Panc1 (cell line): Measurements from ENCODE around the gene PIGL. TPM values are rescaled to one million over a fixed set of nuclear protein-coding genes. Genes with fewer than 3 reads are reported as not detected.

Experiments
- ATAC-seq: fragments of 200-7000 bp; cut with Tn5 transposase; 2 replicates; pipeline ENCODE4 v1.9.1; 2020; ENCODE audit warnings: mild to moderate bottlenecking, moderate library complexity
- BruUV-seq: library from RNA; stranded (reverse); fragments of 400-500 nt; replicated peaks from 2 replicates; lab custom pipeline; 2021; lab: Mats Ljungman, UMichigan
- CTCF ChIA-PET: fragments of 300-600 bp; sonication (Branson Sonifier 250); formaldehyde crosslinking; loops from one replicate; lab custom pipeline; 2022; ENCODE audit warnings: antibody characterized with exemption; lab: Charles Lee
- POLR2A ChIA-PET: fragments of 300-600 bp; sonication (Branson Sonifier 250); formaldehyde crosslinking; loops from one replicate; lab custom pipeline; 2022; ENCODE audit warnings: antibody characterized with exemption; lab: Charles Lee
- DNase-seq: peaks from one replicate; pipeline ENCODE4 v3.0.0-alpha.2; 2010; ENCODE audit warnings: low read depth, low spot score
- H3K27ac ChIP-seq: 2 replicates; pipeline ENCODE4 v1.5.1; 2011; ENCODE audit warnings: mild to moderate bottlenecking, low read length, inconsistent platforms
- H3K27me3 ChIP-seq: fragments of 200-500 bp; sonication (Bioruptor generic); 2 replicates; pipeline ENCODE4 v1.6.0; 2014; ENCODE audit warnings: low read length, inconsistent platforms; ENCODE audit not compliant: control insufficient read depth, insufficient read depth
- H3K36me3 ChIP-seq: fragments of 200-500 bp; sonication (Bioruptor generic); 2 replicates; pipeline ENCODE4 v1.5.1; 2014; ENCODE audit warnings: inconsistent platforms, mild to moderate bottlenecking, low read length, moderate library complexity; ENCODE audit not compliant: control insufficient read depth, insufficient read depth
- H3K4me1 ChIP-seq: 2 replicates; pipeline ENCODE4 v1.5.1; 2011; ENCODE audit warnings: inconsistent platforms, mild to moderate bottlenecking, low read length, moderate library complexity; ENCODE audit not compliant: control insufficient read depth, insufficient read depth
- H3K4me3 ChIP-seq, 2 experiments: 2 replicates each; pipeline ENCODE4 v1.5.1; 2011 to 2012; ENCODE audit warnings: low read depth in 2 of 2, low read length in 2 of 2, mild to moderate bottlenecking in 2 of 2, inconsistent platforms in 1 of 2, moderate library complexity in 1 of 2
- H3K9me3 ChIP-seq: fragments of 200-500 bp; sonication (Bioruptor generic); 2 replicates; pipeline ENCODE4 v1.5.1; 2014; ENCODE audit warnings: low read depth, mild to moderate bottlenecking, inconsistent platforms, low read length, moderate library complexity; ENCODE audit not compliant: control insufficient read depth, insufficient read depth
- CTCF ChIP-seq: fragments of 450-650 bp; IDR thresholded peaks from 2 replicates; pipeline ENCODE4 v1.5.1; 2017; ENCODE audit warnings: mild to moderate bottlenecking
- POLR2AphosphoS5 ChIP-seq: IDR thresholded peaks from 2 replicates; pipeline ENCODE4 v1.6.1; 2012; ENCODE audit warnings: mild to moderate bottlenecking, low read depth, low read length, moderate library complexity
- REST ChIP-seq, 2 experiments: IDR thresholded peaks; 2 replicates each; pipeline ENCODE4 v1.6.1; 2011 to 2012; ENCODE audit warnings: low read depth in 2 of 2, control low read depth in 1 of 2, low read length in 1 of 2, mild to moderate bottlenecking in 1 of 2, moderate library complexity in 1 of 2; ENCODE audit not compliant: insufficient read depth in 1 of 2
- SIN3A ChIP-seq: IDR thresholded peaks from 2 replicates; pipeline ENCODE4 v1.6.1; 2012; ENCODE audit warnings: low read depth, mild to moderate bottlenecking, low read length, moderate library complexity, borderline replicate concordance; ENCODE audit not compliant: insufficient read depth
- TCF7L2 ChIP-seq: IDR thresholded peaks from 2 replicates; pipeline ENCODE4 v1.6.1; 2011; ENCODE audit warnings: mild to moderate bottlenecking, low read depth, low read length, inconsistent platforms
- in situ Hi-C: cut with HindIII; loops from 2 replicates; pipeline ENCODE4 v1.10.0; 2016; ENCODE audit warnings: low sequenced_read_pairs, low pct_unique_long_range_greater_than_20kb
- intact Hi-C: fragments of 100-400 bp; cut with micrococcal nuclease; formaldehyde crosslinking; loops from one replicate; pipeline ENCODE4 v1.10.0; 2022; ENCODE audit not compliant: unreplicated experiment
- total RNA-seq: library from RNA; stranded (reverse); gene quantifications from one replicate; pipeline ENCODE4 v1.2.1, GENCODE V29; 2021; ENCODE audit not compliant: unreplicated experiment

Gene PIGL
- total RNA-seq, 1 experiment from 2014 or later = 14.8 TPM

- intact Hi-C loops = no loop called here
- Histone ChIP-seq H3K4me1 (peaks cover 9% of the 10 kb centered on the region; the same call in 1 of the 2 replicates), H3K27ac (no peak overlapping the region), H3K4me3 (no peak overlapping the region), H3K27me3 (no peaks in the 10 kb centered on the region), H3K36me3 (no peaks in the 10 kb centered on the region), H3K9me3 (peaks cover 3% of the 10 kb centered on the region; the same call in 1 of the 2 replicates)
- no peak for TF ChIP-seq POLR2AphosphoS5
- no peak for TF ChIP-seq SIN3A
- TF ChIP-seq TCF7L2 = no peak
- TF ChIP-seq REST (IDR thresholded peaks at IDR 0.05; ENCODE audit: insufficient read depth in 1 of 2, low read depth in 2 of 2, low read length in 1 of 2) = no peak
- TF ChIP-seq CTCF = no peak
- ATAC-seq (no peak), DNase-seq (no peak)
- ChIA-PET CTCF (no interaction called here), POLR2A (no interaction called here)
- in situ Hi-C loops = no loop called here
- BruUV-seq = no TSS peak
These were observed 60.2 kb downstream of the PIGL start for GRCh38 chr17:16277163-16277562.

- intact Hi-C loops = no loop called here
- CTCF ChIA-PET = no interaction called here
- Histone ChIP-seq H3K4me1 (peaks cover 14% of the 10 kb centered on the region), H3K9me3 (peaks cover 3% of the 10 kb centered on the region; the same call in 1 of the 2 replicates), H3K36me3 (no peaks in the 10 kb centered on the region), H3K4me3 (no peak overlapping the region), H3K27ac (no peak overlapping the region), H3K27me3 (no peaks in the 10 kb centered on the region)
- ATAC-seq (no peak), DNase-seq (no peak)
- TF ChIP-seq SIN3A = no peak
- TF ChIP-seq CTCF = no peak
- no peak for TF ChIP-seq REST (IDR thresholded peaks at IDR 0.05; ENCODE audit: insufficient read depth in 1 of 2, low read depth in 2 of 2, low read length in 1 of 2)
- no peak for TF ChIP-seq TCF7L2
- no peak for TF ChIP-seq POLR2AphosphoS5
- in situ Hi-C loops = no loop called here
- POLR2A ChIA-PET = no interaction called here
- BruUV-seq = no TSS peak
These were observed 64.3 kb downstream of the PIGL start for GRCh38 chr17:16281351-16281750.
